HG03175 (cell line): ENCODE data around the gene TANGO6.

Experiments
- ATAC-seq: cut with Tn5 transposase; IDR thresholded peaks from one replicate; pipeline ENCODE4 v1.9.1; 2021; ENCODE audit warnings: mild to moderate bottlenecking, moderate library complexity; ENCODE audit not compliant: unreplicated experiment

TANGO6 gene

DNA sequence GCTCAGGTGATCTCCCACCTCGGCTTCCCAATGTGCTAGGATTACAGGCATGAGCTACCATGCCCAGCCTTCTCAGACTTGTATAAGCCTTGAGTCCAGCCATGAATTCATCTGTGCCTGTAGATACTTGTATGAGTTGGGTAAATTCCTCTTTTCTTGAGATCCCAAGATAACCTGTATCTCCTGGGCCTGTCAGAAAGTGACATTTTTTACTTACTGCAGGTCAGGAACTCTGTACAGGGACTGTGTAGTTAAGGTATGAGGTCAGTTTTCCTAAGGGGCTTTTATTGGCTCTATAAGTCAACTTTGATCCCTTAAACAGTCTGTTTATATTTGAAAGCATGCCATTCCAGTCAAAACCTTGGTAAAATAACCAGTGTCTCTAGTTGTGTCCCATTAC lies 155.8 kb downstream of the TANGO6 start:
- ATAC-seq: no peak

DNA sequence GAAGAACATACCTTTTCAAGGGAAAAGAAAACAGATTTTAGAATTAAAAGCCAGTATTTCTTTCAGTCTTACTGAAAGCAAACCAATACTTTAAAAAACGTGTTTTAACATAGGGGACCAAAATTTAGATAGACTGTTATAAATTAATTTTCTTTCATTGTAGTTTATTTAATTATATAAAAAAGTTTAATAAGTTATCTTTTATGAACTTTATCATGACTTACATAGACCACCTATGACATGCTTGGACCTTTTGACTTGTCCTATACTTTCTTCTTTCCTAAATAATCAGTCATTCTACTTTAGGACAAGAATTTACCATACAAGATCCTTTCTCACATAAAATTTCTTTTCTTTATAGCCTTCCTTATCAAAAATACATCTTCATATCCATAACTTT lies 160.2 kb downstream of the TANGO6 start:
- no peak for ATAC-seq

DNA sequence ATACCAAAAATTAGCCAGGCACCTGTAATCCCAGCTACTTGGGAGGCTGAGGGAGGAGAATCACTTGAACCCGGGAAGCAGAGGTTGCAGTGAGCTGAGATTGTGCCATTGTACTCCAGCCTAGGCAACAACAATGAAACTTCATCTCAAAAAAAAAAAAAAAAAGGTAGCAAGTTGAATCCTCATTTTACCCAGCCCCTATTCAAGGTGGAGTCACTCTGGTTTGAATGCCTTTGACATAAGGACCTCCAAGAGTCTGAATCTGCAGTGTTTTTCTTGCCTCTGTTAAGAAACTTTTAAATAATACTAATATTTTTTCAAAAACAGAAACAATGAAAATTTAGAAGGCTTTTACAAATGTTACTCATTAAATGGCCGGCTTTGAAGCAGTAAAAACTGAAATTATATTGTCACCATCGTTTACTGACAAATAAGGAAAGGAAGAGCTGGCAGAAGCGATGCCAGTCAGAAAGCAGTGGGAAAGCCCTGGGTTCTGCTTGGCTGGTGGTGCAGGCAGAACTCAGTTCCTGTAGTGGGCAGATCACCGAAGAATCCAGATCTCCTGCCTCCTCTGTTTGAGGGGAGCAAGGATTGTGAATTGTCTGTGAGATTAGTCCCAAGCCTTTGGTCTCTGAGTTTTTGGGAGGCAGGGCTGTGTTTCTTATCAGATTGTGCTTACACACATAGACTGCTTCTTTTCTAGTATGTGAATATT lies 162.5 kb downstream of the TANGO6 start:
- no peak for ATAC-seq

DNA sequence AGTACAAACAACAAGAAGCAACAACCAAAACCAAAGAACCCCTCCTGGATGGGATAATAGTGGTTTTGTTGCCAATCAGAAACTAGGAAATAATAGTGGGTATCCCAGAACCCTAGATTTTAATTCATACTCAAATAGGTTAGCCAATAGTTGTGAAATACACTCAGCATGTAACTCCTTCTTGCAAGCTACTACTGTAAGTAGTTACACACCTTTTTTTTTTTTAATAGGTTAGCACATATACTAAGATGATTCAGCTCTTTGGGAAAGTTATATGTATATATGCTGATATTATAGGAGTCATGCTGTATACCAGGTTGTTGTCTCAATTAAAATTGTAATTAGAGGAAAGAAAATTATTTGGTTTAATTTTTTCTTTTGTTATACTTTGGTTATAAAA lies 169.6 kb downstream of the TANGO6 start:
- no peak for ATAC-seq

DNA sequence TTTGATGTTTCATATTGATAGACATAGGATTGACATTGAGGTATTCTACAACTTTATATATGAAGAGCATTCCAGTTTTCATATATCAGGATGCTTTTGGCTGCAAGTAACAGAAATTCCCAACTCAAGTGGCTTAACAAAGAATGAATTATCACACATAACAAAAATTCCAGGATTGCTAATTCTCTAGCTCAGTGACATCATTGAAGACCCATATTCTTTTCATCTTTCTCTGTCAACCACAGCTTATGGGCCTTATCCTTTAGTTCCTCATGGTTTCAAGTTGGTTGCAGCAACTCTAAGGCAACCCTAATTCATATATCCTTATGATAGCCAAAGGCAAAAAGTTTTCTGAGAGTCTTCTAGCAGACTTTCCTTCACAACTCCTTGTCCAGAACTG lies 170.7 kb downstream of the TANGO6 start:
- no peak for ATAC-seq

DNA sequence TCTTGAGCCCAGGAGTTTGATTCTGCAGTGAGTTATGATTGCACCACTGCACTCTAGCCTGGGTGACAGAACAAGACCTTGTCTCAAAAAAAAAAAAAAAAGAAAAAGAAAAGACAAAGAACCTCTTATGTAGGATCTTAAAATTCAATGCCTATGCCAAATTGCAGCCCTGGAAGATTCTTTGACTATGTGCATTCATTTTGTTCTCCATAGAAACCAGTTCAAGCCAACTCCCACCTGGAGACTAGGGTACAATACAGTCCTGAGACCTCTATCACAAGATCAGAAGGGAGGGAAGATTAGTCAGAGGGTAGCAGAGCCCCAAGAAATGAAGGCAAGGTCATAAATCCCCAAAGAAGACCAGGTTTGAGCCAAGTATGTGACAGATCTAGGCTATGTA lies 171.5 kb downstream of the TANGO6 start:
- ATAC-seq: no peak

DNA sequence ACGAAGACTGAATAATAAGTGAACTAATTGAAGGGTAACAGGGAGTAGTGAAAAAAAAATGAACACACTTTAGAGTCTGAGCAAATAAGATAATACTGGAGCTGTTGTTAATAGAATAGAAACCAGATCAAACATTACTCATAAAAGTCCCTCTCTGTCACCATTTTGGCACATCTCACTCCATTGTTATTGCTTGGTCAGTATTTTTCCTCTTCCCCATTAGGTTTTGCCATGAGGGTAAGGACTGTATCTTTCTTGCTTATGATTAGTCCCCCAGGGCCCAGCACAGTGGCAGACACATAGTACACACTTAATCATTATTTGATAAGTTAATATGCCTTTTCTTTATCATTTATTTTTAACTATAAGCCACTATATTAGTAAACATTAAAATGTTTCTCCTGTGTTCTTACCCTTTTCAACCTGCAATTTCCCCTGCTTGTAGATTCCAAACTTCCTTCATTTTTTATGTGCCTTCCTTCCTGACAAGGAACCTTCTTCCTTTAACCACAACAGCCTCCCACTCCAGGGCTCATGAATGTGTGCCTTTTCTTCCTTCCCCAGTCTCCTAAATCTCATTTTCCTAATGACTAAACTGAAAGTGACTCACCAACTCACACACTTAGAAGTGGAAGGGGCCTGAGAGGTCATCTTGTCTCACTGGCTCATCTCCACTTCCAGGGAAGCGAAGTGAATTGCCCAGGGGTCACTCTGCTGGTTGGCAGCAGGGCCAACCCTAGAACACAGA lies 173.9 kb downstream of the TANGO6 start:
- ATAC-seq: no peak

DNA sequence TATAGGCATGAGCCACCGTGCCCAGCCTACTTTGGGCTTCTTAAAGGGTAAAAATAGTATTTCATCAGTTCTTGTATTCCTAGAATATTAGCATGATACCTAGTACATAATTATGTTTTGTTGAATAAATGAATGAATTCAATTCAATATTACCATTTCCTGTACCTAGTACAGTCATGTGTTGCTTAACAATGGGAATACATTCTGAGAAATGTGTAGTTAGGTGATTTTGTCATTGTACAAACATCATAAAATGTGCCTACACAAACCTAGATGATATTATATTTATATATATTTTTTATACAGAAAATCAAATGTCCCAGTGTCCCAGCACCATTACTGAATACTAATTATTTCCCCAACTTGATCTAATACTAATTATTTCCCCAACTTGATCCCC lies 176.5 kb downstream of the TANGO6 start:
- ATAC-seq: no peak

DNA sequence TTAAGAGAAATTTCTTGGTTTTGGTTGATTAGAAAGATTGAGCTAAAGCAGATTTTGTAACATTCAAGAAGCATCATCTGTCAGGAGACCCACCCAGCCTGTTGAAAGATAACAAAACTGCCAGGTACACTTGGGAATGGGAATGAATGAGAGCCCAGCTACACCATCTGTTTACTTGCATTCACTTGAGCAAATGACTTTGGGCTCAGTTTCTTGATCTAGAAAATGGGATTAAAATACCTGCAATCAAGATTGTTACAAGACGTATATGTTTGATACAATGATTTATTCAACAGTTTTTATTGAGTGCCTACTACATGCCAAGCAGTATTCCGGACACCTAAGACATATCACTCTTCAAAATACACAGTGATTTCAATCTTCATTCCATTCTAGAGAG lies 185.8 kb downstream of the TANGO6 start:
- ATAC-seq: no peak

DNA sequence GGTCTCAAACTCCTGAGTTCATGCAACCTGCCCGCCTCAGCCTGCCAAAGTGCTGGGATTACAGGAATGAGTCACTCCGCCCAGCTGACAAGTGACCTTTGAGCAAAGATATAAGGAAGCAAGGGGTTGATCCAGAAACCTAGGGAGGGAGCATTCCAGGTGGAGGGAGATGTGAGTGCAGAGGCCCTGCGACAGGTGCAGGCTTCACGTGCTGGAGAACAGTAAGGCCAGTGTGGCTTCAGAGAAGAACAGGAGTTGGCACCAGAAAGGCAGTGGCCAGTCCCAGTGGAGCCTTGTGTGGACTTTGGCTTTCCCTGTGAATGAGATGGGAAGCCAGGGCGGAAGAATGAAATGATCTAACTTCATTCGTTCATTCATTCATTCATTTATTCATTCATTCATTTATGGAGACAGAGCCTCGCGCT lies 188.6 kb downstream of the TANGO6 start:
- ATAC-seq: no peak

DNA sequence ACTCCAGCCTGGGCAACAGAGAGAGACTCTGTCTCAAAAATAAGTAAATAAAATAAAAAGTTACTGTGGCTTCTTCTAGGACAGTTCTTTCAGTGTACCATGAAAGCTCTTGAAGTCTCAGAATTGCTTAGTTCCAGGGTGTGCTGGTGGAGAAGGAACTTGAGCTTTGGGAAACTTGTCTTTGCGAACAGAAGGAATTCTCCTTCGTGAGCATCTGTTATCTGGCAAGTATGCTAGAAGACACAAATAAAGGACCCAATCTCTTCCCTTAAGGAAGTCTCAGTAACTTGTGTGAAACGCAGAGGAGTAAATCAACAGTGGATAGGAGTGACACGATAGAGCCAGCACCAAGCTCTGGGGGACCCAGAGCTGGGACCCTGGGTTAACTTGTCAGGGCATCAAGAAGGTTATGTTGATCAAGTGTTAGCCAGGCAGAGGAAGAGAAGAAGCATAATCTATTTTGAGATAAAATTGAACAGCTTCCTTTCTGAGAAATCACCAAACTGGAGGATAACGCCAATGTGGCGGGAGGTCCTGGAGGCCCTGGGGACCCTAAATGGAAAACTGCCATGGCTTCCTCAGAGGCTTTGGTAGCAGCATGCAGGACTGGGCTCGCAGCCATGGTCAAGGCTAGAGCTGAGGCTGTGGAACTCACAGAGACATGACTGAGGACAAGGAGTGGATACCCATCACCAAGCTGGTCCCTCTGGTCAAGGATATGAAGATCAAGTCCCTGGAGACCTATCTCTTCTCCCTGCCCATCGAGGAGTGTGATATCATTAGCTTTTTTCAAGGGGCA lies 190.0 kb downstream of the TANGO6 start:
- ATAC-seq: no peak

DNA sequence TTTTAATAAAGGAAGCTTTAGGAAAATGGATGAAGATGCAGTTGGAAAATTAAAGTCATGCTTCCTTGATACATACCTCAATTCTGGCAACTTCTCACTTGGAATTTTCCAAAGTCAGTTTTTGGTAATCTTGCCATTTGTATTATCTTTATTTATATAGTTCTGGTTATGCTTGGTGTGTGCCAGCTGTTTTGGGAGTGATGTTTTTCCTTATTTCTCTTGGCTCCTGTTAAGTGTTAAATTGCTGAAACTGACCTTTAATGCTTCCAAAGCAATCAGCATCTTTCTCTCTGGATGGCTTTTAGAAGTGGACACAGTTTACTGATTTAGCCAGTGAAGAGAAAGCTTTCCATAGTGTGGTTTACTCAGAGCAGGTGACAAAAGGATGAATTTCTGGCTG lies 192.0 kb downstream of the TANGO6 start:
- no peak for ATAC-seq

DNA sequence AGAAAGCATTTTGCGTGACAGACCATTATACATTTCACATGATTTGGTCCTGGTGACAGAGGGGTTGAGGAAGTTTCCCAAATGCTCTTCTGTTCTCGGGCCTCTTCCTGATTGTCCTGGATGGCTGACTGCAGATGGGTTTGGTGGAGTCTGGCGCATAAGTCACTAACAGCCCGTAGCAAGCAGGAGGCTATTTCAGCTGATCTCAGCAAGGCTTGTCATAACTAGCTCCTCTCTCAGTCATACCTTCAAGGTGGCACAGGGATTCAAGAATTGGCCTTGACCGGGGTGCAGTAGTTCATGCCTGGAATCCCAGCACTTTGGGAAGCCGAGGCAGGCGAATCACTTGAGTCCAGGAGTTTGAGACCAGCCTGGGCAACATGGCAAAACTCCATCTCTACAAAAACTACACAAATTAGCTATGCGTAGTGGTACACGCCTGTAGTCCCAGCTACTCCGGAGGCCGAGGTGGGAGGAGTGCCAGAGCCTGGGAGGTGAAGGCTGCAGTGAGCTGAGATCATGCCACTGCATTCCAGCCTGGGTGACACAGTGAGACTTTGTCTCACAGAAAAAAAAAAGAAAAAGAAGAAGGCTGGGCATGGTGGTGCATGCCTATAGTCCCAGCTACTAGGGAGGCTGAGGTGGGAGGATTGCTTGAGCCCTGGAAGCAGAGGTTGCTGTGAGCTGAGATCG lies 193.2 kb downstream of the TANGO6 start:
- no peak for ATAC-seq

DNA sequence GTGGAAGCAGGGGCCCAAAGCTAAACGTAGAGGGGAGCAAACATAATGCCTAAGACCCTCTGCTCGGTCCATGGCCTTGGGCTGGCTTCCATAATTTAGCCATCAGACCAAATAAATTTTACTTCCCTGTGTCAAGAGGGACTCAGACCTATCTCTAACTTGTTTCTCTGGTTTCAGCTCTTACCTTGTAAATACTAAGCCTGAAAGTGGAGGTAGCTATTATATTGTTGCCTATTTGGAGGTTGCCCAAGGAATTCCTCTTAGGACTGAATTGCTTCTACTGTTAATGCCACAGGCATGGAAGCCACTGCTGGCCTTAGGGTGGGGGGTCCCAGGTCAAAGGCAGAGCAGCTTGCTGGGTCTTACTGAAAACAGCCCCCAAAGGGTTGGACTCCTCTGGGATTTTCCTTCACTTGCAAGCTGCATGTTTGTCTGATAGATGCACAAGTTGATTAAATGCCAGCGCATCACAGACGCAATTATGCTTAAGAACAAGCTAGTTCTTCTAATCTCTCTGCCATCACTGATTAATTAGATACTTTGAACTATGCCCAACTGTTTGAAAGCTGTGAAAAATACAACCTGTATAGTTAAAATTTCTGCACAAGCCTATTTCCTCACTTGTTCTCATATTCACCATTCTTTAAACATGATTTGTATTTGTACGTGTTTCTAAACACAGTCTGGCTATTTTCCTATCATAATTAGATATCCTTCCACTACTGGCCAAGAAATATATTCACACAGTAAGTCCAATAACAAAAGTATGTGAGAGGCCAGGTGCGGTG lies 194.2 kb downstream of the TANGO6 start:
- no peak for ATAC-seq

DNA sequence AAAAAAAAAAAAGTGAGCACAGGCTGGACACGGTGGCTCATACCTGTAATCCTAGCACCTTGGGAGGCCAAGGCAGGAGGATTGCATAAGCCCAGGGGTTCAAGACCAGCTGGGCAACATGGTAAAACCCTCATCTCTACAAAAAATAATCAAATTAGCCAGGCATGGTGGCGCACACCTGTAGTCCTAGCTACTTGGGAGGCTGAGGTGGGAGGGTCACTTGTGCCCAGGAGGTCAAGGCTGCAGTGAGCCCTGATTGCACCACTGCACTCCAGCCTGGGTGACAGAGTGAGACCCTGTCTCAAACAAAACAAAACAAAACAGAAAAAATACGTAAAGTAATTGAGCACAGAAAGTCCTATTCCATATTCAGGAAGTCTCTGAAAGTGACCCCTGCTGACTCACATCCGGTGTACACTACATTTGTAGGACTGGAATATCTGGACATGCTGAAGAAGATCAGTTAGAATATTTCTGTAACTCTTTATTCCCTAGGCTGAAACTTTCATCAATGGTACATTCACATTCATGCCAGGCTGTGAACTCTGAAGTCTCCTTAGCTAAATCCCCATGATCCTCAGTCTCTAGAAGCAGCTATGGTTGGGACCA lies 196.1 kb downstream of the TANGO6 start:
- ATAC-seq: no peak

DNA sequence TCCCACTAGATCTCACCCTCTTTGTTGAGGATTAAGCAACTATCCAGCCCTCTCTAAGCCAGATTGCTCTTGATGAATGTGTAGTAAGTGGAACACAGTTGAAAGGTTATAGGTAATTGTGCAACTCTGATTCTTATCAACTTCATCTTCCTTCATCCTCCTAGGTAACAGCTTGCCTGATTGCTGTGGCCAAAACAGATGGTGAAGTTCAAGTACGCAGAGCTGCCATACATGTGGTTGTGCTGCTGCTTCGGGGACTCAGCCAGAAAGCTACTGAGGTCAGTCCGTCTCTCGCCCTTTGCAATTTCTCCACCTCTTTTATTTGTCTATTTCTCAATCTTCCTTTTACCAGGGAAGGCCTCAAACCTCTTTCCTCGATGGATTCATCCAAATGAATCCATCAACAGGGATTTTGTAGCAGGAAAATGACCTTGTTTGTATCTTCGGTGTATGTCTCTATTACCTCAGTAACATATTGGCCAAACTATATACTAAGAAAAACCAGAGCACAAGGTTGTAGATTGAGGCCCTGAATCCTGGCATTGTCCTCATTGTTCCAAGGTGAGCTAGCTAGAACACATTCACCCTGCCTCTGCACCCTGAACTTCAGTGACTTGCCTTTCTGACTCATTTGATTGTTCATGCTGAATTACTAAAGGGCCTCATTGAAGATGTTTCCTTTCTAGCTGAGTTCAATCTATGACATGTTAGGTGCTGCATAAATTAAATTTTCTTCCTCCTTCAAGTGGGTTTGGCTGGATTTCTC lies 197.0 kb downstream of the TANGO6 start:
- no peak for ATAC-seq

DNA sequence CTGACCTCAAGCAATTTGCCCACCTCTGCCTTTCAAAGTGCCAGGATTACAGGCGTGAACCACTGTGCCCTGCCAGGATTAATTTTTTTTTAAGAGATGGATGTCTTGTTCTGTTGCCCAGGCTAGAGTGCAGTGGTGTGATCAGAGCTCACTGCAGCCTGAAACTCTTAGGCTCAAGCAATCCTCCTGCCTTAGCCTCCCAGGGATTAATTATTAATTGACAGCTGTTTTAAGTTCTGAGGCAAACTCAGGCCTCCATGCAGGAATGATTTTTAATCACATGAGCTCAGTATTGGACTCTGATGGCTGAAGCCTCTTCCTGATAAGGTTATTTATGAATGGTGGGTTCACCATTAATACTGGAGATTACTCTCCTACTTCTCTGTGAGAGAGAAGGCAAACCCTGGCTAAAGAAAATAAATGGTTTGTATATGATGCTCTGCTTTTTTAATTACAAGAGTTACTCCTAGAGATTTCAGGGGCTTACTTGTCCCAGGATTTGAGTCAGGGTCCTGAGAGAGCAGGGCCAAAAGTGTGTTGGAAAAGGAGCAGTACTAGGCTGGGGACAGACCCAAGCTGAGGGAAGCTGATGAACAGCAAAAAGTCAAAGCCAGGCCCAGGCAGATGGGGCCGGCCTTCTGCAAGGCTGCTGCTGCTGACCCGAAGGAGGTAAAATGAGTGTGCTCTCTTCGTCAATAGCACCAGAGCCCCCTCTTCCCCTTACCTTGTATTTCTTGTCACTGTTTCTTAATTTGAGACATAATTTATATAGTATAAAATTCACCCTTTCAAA lies 205.2 kb downstream of the TANGO6 start:
- no peak for ATAC-seq

DNA sequence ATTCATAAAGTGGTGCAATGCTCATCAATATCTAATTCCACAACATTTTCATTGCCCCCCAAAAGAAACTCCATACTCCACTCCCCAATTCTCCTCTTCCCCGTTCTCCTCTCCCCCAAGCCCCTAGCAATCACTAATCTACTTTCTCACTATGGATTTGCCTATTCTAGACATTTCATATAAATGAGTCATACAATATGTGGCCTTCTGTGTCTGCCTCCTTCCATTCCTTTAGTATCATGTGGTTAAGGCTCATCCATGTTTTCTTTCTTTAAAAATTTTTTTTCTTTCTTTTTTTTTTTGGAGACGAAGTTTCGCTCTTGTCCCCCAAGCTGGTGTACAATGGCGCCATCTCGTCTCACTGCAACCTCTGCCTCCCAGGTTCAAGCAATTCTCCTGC lies 205.8 kb downstream of the TANGO6 start:
- no peak for ATAC-seq
